ENCODE data around the gene RPS25.

DNA sequence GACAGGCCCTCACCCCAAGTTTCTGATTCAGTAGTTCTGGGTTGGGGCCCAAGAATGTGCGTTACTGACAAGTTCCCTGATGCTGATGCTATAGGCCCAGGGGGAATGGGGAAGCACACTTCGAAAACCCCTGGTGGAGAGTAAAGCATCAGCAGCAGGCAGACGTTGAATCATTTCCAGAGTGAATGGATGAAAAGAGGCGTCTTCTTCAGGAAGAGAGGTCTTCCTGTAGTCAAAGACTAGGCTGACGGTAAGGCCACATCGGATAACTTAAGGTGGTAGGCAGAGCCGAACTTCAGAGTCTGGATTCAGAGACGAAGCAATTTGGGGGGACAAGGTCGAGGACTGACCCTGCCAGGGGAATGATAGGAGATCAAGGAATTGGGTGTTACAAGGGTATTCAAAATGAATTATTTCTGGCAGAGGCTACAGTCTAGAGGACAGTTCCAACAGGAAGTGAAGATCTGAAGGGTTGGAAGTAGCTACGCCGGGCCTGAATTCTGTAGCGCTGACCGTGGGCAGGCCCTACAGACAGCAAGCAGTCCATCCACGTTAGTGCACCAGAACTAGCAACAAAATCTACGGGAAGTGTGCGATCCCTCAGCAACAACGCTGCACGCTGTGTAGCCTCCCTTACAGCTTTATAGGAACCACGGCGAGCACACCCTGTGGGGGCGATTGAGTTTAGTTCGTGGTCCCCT, 21.1 kb downstream of the RPS25 start:
- TF ChIP-seq, protein P1, sequence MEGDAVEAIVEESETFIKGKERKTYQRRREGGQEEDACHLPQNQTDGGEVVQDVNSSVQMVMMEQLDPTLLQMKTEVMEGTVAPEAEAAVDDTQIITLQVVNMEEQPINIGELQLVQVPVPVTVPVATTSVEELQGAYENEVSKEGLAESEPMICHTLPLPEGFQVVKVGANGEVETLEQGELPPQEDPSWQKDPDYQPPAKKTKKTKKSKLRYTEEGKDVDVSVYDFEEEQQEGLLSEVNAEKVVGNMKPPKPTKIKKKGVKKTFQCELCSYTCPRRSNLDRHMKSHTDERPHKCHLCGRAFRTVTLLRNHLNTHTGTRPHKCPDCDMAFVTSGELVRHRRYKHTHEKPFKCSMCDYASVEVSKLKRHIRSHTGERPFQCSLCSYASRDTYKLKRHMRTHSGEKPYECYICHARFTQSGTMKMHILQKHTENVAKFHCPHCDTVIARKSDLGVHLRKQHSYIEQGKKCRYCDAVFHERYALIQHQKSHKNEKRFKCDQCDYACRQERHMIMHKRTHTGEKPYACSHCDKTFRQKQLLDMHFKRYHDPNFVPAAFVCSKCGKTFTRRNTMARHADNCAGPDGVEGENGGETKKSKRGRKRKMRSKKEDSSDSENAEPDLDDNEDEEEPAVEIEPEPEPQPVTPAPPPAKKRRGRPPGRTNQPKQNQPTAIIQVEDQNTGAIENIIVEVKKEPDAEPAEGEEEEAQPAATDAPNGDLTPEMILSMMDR (IDR thresholded peaks at IDR 0.05) = no peak
- TF ChIP-seq POLR2A (IDR thresholded peaks at IDR 0.05) = no peak
